NCI-H526 (cell line): ENCODE measurements around the gene SORL1-AS1.

Experiments
- DNase-seq, 2 experiments: peaks; one replicate each; lab custom pipeline; 2025; lab: John Stamatoyannopoulos, UW

The SORL1-AS1 gene

DNA sequence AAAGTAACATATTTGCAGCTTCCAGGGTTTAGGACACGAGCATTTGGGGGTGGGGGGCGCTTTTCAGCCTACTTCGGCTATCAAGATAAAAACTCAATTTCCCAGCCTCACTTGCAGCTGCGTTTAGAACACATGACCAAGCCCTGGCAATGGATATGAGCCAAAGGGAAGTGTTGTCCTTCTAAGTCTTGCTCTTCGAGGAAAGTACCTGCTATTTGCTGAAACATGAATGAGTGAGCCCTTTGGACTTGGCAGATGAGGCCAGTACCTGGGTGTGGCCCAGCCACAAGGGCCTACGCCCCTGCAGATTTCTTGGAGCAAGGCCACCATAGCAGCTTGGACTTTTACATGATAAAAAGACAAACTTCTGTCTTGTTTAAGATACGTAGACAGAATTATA is 60.9 kb downstream of the SORL1-AS1 start:
- no peak for DNase-seq

GRCh38 chr11:121389651-121390050 is 63.1 kb downstream of the SORL1-AS1 start:
- peak in 1 of 2 experiments; percentile 23 for DNase-seq
